Panc1 (cell line): ENCODE results near the gene FAM163B.

Source experiments
- POLR2AphosphoS5 ChIP-seq: IDR thresholded peaks from 2 replicates; pipeline ENCODE4 v1.6.1; 2012; ENCODE audit warnings: mild to moderate bottlenecking, low read depth, low read length, moderate library complexity
- SIN3A ChIP-seq: IDR thresholded peaks from 2 replicates; pipeline ENCODE4 v1.6.1; 2012; ENCODE audit warnings: low read depth, mild to moderate bottlenecking, low read length, moderate library complexity, borderline replicate concordance; ENCODE audit not compliant: insufficient read depth
- TCF7L2 ChIP-seq: IDR thresholded peaks from 2 replicates; pipeline ENCODE4 v1.6.1; 2011; ENCODE audit warnings: mild to moderate bottlenecking, low read depth, low read length, inconsistent platforms
- TF ChIP-seq, protein P1 (sequence below): fragments of 450-650 bp; IDR thresholded peaks from 2 replicates; pipeline ENCODE4 v1.5.1; 2017; ENCODE audit warnings: mild to moderate bottlenecking
- TF ChIP-seq, protein P2 (sequence below), 2 experiments: IDR thresholded peaks; 2 replicates each; pipeline ENCODE4 v1.6.1; 2011 to 2012; ENCODE audit warnings: low read depth in 2 of 2, control low read depth in 1 of 2, low read length in 1 of 2, mild to moderate bottlenecking in 1 of 2, moderate library complexity in 1 of 2; ENCODE audit not compliant: insufficient read depth in 1 of 2

- TF ChIP-seq, protein P1, sequence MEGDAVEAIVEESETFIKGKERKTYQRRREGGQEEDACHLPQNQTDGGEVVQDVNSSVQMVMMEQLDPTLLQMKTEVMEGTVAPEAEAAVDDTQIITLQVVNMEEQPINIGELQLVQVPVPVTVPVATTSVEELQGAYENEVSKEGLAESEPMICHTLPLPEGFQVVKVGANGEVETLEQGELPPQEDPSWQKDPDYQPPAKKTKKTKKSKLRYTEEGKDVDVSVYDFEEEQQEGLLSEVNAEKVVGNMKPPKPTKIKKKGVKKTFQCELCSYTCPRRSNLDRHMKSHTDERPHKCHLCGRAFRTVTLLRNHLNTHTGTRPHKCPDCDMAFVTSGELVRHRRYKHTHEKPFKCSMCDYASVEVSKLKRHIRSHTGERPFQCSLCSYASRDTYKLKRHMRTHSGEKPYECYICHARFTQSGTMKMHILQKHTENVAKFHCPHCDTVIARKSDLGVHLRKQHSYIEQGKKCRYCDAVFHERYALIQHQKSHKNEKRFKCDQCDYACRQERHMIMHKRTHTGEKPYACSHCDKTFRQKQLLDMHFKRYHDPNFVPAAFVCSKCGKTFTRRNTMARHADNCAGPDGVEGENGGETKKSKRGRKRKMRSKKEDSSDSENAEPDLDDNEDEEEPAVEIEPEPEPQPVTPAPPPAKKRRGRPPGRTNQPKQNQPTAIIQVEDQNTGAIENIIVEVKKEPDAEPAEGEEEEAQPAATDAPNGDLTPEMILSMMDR, result no peak
- TF ChIP-seq SIN3A (no peak), POLR2AphosphoS5 (no peak), TCF7L2 (no peak)
- TF ChIP-seq, protein P2, sequence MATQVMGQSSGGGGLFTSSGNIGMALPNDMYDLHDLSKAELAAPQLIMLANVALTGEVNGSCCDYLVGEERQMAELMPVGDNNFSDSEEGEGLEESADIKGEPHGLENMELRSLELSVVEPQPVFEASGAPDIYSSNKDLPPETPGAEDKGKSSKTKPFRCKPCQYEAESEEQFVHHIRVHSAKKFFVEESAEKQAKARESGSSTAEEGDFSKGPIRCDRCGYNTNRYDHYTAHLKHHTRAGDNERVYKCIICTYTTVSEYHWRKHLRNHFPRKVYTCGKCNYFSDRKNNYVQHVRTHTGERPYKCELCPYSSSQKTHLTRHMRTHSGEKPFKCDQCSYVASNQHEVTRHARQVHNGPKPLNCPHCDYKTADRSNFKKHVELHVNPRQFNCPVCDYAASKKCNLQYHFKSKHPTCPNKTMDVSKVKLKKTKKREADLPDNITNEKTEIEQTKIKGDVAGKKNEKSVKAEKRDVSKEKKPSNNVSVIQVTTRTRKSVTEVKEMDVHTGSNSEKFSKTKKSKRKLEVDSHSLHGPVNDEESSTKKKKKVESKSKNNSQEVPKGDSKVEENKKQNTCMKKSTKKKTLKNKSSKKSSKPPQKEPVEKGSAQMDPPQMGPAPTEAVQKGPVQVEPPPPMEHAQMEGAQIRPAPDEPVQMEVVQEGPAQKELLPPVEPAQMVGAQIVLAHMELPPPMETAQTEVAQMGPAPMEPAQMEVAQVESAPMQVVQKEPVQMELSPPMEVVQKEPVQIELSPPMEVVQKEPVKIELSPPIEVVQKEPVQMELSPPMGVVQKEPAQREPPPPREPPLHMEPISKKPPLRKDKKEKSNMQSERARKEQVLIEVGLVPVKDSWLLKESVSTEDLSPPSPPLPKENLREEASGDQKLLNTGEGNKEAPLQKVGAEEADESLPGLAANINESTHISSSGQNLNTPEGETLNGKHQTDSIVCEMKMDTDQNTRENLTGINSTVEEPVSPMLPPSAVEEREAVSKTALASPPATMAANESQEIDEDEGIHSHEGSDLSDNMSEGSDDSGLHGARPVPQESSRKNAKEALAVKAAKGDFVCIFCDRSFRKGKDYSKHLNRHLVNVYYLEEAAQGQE (IDR thresholded peaks at IDR 0.05; ENCODE audit: insufficient read depth in 1 of 2, low read depth in 2 of 2, low read length in 1 of 2), result no peak
Measured at GRCh38 chr9:133631111-133631510, 21.9 kb upstream of the FAM163B start.
